ENCODE measurements around the gene C22orf39.

The C22orf39 gene

DNA sequence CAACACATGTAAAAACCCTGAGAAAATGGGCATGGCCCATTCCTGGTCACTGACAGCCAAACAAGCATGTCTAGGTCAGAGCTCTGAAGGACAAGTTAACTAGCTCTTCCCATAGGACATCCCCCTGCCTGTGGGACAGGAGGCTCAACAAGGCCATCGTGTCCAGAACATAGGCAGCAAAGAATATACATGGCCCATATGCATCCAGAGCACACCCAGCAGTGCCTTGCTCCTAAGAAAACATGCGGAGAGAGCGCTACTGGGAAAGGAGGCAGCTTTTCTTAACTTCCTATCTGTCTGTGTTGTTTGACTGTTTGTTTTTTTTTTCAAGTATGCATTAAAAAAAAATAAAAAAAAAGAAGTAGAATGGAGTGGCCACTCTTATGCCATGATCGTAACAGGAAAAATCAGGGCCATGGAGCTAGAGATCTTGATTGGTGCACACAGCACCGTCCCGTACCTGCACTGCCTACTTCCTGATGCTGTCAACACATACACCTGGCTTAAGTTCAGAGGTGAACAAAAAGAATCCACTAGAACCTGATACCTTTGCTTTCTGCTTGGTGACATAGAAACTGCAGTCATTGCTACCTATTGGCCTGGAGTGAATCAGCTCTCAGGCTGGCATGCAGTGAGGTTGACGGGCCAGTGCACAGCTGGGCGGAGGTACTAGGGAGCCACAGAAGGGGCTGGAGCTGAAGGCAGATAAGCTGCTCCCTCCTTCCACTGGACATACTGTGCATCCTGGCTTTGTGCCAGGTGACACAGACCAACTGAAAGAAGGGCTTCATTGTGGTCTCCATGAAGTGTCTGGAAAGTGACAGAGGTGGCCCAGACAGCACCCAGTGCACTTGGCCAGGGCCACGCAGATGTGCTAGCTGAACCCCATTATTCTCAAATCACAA lies 19.6 kb upstream of the C22orf39 start:
- no peak overlapping the region for H3K4me3 ChIP-seq (ENCODE audit: low read depth, low read length)
- TF ChIP-seq, protein P1, sequence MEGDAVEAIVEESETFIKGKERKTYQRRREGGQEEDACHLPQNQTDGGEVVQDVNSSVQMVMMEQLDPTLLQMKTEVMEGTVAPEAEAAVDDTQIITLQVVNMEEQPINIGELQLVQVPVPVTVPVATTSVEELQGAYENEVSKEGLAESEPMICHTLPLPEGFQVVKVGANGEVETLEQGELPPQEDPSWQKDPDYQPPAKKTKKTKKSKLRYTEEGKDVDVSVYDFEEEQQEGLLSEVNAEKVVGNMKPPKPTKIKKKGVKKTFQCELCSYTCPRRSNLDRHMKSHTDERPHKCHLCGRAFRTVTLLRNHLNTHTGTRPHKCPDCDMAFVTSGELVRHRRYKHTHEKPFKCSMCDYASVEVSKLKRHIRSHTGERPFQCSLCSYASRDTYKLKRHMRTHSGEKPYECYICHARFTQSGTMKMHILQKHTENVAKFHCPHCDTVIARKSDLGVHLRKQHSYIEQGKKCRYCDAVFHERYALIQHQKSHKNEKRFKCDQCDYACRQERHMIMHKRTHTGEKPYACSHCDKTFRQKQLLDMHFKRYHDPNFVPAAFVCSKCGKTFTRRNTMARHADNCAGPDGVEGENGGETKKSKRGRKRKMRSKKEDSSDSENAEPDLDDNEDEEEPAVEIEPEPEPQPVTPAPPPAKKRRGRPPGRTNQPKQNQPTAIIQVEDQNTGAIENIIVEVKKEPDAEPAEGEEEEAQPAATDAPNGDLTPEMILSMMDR (IDR thresholded peaks at IDR 0.05; ENCODE audit: insufficient read depth, low read depth, low read length, missing control alignments): no peak

DNA sequence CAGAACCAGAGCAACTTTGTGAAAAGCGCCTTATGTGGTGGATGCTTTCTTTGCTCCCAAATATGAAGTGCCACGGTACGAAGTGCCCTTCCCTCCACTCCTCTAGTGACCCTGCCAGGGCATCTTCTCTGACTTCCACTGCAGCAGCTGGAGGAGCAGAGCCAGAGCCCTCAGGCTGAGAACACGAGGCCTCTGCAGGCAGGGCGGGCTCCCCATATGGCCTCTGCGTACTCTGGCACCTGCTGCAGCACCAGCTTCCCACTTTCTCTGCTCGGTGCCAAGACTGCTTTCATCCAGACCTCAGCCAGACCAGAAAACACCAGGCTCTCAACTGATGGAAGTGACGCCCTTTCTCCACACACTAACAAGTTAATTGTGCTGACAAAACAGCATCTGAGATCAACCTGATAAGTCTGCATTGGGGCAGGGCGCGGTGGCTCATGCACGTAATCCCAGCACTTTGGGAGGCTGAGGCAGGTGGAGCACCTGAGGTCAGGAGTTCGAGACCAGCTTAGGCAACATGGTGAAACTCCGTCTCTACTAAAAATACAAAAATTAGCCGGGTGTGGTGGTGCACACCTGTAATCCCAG lies 18.7 kb upstream of the C22orf39 start:
- H3K4me3 ChIP-seq (ENCODE audit: low read depth, low read length): no peak overlapping the region
- DNase-seq (ENCODE audit: low read depth): no peak
- TF ChIP-seq, protein P1 (IDR thresholded peaks at IDR 0.05; ENCODE audit: insufficient read depth, low read depth, low read length, missing control alignments): no peak

More for the DNA sequence above, 19.6 kb upstream of the C22orf39 start:
- no peak for DNase-seq (ENCODE audit: low read depth)

DNA sequence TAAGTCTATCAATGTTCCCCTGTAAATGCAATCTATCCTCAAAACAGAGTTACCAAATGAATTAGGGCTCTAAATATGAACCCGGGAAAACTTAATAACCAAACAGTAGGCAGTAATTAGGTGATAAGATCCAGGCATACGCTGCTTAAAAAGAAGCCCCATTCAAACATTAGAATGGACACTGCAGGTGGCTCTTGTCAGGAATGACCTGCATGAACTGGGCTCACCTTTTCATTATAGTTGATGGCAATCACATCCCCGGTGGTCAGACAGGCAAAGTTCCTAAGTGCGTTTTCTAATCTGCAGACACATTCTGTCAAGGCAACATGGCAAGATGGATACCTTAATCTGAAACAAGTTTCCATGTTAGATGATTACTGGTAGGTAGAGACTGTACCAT lies 17.5 kb upstream of the C22orf39 start:
- DNase-seq (ENCODE audit: low read depth): no peak
- TF ChIP-seq, protein P1 (IDR thresholded peaks at IDR 0.05; ENCODE audit: insufficient read depth, low read depth, low read length, missing control alignments): no peak
- no peak overlapping the region for H3K4me3 ChIP-seq (ENCODE audit: low read depth, low read length)

DNA sequence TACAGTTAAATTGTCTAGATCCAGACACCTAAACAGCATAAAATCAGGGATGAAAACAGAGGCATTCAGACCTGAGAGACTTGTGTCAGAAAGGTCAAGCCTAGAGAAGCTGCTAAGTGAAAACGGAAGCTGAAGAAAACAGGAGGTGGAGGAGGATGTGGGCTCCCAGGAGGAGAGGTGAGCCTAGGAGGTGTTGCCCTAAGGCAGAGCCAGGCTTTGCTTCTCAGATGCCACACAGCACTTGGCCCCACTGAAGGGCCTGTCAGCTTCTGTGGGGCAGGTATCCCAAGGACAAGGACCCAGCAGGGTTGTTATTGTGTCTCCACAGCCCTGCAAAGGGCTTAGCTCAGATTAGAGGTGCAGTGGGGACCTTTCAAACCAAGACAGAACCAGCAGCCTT lies 17.0 kb upstream of the C22orf39 start:
- H3K4me3 ChIP-seq (ENCODE audit: low read depth, low read length): no peak overlapping the region
- TF ChIP-seq, protein P1 (IDR thresholded peaks at IDR 0.05; ENCODE audit: insufficient read depth, low read depth, low read length, missing control alignments): no peak
- DNase-seq (ENCODE audit: low read depth): no peak

DNA sequence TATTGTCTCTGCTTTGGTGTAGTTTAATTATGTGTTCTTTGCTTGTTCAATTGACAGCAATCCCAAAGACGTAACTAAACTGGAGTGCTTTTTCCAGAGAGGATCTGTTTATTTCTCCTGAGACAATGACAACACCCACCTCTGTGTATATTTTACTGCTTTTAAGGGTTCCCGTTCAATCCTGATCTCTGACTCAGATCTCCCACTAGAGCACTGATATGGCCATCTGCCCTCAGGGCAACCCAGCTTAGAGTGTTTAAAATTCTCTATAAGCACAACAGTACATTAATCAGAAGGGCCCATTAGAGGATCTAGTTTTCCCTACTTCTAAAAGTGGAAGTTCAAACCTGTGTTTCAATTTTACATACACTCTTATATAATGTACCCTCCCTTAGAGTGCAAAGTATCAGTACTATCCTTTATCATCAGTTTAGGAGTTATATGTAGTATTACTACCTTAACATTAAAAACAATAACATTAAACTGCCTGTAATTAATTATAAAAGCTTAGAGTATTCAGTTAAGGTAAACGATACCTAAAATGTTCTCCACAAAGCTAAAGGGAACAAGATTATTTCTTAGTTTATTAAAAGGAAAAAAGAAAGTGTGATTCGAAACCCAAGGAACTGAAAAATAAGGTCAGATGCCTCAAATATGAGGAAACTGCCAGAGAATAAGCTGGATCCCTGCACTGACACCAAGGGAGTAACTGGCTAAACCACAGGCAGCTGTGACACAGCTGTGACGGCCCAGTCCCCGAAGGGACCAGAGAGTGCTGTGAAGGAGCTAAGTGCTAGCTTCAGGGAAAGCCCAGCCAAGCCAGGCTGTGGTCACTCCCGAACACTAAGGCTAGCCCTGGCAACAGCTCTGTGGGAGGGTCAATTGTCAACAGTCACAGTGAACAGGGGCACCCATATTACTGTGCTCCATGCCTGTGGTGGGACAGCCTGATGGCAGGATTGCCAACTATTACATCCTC lies 16.3 kb upstream of the C22orf39 start:
- no peak overlapping the region for H3K4me3 ChIP-seq (ENCODE audit: low read depth, low read length)
- DNase-seq (ENCODE audit: low read depth): no peak
- TF ChIP-seq, protein P1 (IDR thresholded peaks at IDR 0.05; ENCODE audit: insufficient read depth, low read depth, low read length, missing control alignments): no peak

DNA sequence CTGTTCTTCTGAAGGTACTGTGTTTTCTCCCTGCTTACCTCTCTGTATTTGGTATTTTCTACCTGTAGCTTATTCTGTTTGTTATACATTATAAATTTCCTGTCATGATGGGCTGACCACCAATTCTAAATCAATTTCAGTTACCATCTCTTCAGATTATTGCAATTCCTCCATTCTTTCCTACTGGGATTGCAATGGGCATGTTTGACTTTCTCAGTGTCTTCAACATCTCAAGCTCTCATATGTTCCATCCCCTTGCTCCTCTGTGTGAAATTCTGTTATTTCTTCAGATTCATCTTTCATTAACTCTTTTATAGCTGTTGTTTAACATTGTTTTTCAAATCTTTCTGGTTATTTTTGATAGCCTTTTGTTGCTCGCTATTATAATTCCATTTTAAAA lies 15.5 kb upstream of the C22orf39 start:
- H3K4me3 ChIP-seq (ENCODE audit: low read depth, low read length): no peak overlapping the region
- TF ChIP-seq, protein P1 (IDR thresholded peaks at IDR 0.05; ENCODE audit: insufficient read depth, low read depth, low read length, missing control alignments): no peak
- DNase-seq (ENCODE audit: low read depth): no peak

Measured in GM12865 (cell line).